Measurements from ENCODE around the gene ARHGAP15.

DNA sequence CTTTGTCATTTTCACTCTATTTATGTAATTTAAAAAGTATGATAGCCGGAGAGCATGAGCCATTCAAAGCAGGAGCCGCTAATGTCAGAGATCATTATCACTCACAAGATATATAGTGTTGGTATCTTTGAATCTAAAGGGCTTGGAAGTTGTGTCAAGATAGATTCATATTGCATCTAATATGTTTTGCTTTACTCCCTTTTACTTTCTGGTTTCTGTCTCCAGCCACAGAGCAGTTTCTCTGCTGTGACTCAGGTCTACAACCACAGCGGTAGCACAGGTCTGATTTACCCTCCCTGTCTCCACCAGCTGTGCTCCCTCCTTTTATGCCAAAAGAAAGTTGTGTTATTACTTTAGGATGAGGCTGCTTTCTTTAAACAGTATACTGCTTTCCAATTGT lies 424.0 kb downstream of the ARHGAP15 start:
- no peak for TF ChIP-seq FOXA1 (IDR thresholded peaks at IDR 0.05)
- no peak for TF ChIP-seq TARDBP (IDR thresholded peaks at IDR 0.05)
- TF ChIP-seq LEF1 (IDR thresholded peaks at IDR 0.05; ENCODE audit: borderline replicate concordance), result no peak
- TF ChIP-seq ELF4 (IDR thresholded peaks at IDR 0.05), result no peak
- no peak for TF ChIP-seq SP1 (IDR thresholded peaks at IDR 0.05)
- no peak for TF ChIP-seq FOXM1 (IDR thresholded peaks at IDR 0.05; ENCODE audit: borderline replicate concordance)

All from HEK293T (cell line).